CD4-positive, alpha-beta T cell treated with Interferon gamma for 1 hour (primary cell): ENCODE results near the gene PPCDC.

Source experiments
- DNase-seq: peaks from one replicate; pipeline ENCODE4 v3.0.0-alpha.2; 2020

Gene PPCDC

GRCh38 chr15:75048394-75048793 lies 25.0 kb downstream of the PPCDC start:
- DNase-seq, result no peak

GRCh38 chr15:75049392-75049791 lies 26.0 kb downstream of the PPCDC start:
- DNase-seq, result no peak

DNA sequence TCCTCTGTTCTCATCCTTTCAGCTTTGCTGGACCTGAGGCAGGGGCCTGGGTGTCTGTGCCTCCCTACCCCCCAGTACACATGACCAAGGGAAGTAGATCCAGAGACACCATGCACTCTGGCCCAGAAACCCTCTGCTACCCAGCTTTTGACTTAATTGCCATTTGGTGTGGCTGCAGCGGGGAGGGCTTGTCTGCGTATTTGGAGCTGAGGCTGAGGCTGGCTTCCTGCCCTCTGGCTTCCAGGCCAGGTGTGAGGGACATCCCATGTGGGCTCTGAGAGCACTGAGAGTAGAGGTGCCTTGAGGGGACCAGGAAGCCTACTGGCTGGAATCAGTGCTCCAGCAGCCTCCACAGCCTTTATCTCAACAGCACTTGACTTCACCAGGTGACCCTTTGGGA lies 26.9 kb downstream of the PPCDC start:
- DNase-seq, result no peak

GRCh38 chr15:75051191-75051608 lies 27.8 kb downstream of the PPCDC start:
- no peak for DNase-seq

DNA sequence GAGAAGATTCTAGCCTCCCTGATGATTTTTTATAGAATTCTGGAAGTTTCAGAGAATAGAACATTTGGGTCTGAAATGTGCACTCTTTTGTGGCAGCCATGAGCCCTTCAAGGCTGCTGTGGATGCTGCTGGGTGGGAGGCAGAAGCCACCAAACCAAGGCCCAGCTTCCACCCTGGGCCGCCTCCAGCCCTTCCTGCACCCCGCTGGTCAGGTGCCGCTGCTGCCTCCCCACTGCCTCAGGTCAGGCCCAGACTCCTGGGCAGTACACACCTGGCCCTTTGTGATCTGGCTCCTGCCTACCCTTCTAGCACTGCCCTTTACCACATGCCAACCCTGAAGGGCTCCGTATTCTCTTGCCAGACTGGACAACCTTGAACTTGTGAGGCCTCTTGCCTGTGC lies 28.3 kb downstream of the PPCDC start:
- no peak for DNase-seq

- DNase-seq, result no peak
Observed at GRCh38 chr15:75052972-75053747, 29.8 kb downstream of the PPCDC start.

- DNase-seq, result no peak
Observed at GRCh38 chr15:75053748-75054125, 30.3 kb downstream of the PPCDC start.

- no peak for DNase-seq
Observed at GRCh38 chr15:75054172-75054897, 30.9 kb downstream of the PPCDC start.

GRCh38 chr15:75056036-75056435 lies 32.6 kb downstream of the PPCDC start:
- no peak for DNase-seq

- no peak for DNase-seq
Observed at GRCh38 chr15:75058127-75058905, 34.9 kb downstream of the PPCDC start.

DNA sequence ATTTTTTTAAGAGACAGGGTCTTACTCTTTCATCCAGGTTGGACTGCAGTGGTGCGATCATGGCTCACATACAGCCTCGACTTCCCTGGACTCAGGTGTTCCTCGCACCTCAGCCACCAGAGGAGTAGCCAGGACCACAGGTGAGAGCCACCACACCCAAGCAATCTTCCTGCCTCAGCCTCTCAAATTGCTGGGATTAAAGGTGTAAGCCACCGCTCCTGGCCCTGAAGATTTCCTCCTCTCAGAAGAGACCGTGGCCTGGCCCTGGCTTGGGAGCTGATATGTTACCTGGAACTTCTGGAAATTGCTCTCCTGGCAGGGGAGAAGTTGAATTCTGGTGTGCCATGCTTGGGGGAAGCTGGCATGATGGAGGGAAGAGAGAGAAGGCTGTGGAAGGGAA lies 36.2 kb downstream of the PPCDC start:
- DNase-seq, result no peak

- DNase-seq, result peak; percentile 22
Observed at GRCh38 chr15:75061272-75061671, 37.9 kb downstream of the PPCDC start.

GRCh38 chr15:75062706-75063105 lies 39.3 kb downstream of the PPCDC start:
- no peak for DNase-seq

- DNase-seq, result no peak
Observed at GRCh38 chr15:75063338-75063737, 39.9 kb downstream of the PPCDC start.

DNA sequence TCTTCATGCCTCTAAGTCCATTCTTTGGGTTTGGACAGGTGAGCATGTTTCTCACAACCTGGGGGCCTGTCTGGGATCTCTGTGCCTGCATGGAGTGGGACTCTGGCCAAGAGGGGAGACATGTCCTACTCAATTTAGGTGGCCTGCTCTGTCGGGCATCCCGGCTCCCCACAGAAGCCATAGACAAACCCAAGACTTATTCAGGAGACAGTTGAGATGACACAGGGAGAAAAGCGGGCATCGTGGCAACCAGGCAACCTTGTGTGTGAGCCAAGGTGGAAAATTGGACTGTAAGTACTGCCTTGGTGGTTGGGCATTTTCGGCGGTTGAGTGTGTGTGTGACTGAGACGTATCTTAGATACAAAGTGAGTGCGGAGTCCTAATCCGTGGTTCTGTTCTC lies 40.5 kb downstream of the PPCDC start:
- no peak for DNase-seq

- no peak for DNase-seq
Observed at GRCh38 chr15:75064846-75065245, 41.5 kb downstream of the PPCDC start.

DNA sequence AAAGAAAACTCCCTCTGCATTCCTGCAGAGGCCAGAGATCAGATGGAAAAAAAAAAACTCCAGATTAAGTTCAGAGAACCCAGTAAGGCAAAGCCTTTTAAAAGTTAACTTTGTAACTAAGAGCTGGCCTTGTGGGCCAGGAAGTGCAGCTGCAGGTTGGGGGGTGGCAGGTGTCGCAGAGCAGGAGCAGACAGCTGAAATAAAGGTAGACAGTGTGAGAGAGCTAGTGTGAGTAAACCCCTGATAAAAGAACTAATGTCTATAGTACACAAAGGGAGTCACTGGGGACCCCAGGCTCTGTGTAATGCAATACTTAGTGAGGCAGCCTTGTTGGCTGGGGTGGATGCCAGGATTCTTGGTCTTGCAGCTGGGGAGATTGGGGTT lies 42.1 kb downstream of the PPCDC start:
- DNase-seq, result no peak

GRCh38 chr15:75065851-75066509 lies 42.6 kb downstream of the PPCDC start:
- no peak for DNase-seq

- DNase-seq, result peak; percentile 46
Observed at GRCh38 chr15:75067123-75067830, 43.9 kb downstream of the PPCDC start.

DNA sequence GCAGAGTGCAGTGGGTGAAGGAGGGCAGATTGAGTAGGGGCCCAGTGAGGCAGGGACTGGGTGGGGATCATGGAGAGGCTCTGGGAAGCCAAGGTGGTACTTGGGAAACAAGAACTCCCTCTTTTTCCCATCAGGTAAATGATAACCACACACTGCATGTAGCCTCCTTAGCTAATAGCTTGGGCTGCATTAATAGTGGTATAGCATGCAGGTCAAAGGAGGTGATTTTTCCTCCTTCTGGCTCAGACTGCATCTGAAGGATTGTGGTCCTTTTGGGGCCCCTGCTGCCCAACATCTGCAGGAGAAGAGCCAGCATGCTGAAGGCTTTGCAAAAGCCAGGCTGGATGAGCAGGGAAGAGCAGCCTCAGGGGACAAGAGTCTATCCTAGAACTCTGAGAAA lies 45.4 kb downstream of the PPCDC start:
- DNase-seq, result no peak

- peak; percentile 70 for DNase-seq
Observed at GRCh38 chr15:75069301-75069925, 46.0 kb downstream of the PPCDC start.

DNA sequence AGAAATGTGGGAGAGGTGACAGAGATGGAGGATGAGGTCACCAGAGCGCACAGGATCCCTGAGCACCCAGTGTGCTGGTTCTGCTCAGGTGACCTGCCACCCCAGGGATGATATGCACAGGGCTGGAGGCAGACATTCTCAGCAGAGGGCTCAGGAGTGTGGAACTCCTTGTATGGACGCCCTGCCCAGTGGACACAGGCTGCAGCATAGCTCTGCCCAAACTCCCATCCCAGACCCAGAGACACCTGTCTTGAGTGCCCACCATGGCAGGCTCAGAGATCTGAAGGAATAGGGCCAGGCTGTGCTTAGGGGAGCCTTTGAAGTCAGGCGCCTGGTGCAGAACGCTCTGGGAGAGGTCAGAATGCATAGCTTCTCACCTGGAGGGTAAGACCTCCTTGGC lies 47.3 kb downstream of the PPCDC start:
- no peak for DNase-seq
